H1 (cell line): ENCODE data around the gene LCN12. TPM values are rescaled to one million over a fixed set of nuclear protein-coding genes. Genes with fewer than 3 reads are reported as not detected.

Experiments used
- ATF3 ChIP-seq: IDR thresholded peaks from 2 replicates; pipeline ENCODE4 v1.6.1; 2011; ENCODE audit warnings: low read depth, mild to moderate bottlenecking, low read length; ENCODE audit not compliant: insufficient read depth
- CHD7 ChIP-seq: fragments of 300-600 bp; sonication (generic); IDR thresholded peaks from 2 replicates; pipeline ENCODE4 v1.7.1; 2012; ENCODE audit warnings: low read length, moderate library complexity, mild to moderate bottlenecking, inconsistent platforms; ENCODE audit not compliant: insufficient replicate concordance
- FOSL1 ChIP-seq: IDR thresholded peaks from 2 replicates; pipeline ENCODE4 v1.6.1; 2011; ENCODE audit warnings: mild to moderate bottlenecking, low read depth, low read length, moderate library complexity; ENCODE audit not compliant: insufficient read depth
- SP2 ChIP-seq: IDR thresholded peaks from 2 replicates; pipeline ENCODE4 v1.6.1; 2012; ENCODE audit warnings: mild to moderate bottlenecking, low read length, inconsistent platforms
- TBP ChIP-seq: IDR thresholded peaks from 2 replicates; pipeline ENCODE4 v1.6.1; 2011; ENCODE audit warnings: low read depth, low read length, improper control_type of control experiment
- polyA plus RNA-seq, 7 experiments: library from polyadenylated mRNA; depleted of rRNA in 3 of 7; stranded (reverse) in 5 of 7; unstranded in 2 of 7; fragments of >200 nt in 5 of 7; fragments of 200-250 nt in 2 of 7; gene quantifications; 1 replicate in 5 of 7; 2 replicates in 1 of 7; 4 replicates in 1 of 7; pipeline versions ENCODE4 v1.2.1 to v1.2.3, GENCODE V29; 2011 to 2013; ENCODE audit warnings: missing spikeins in 2 of 7, mixed read lengths in 2 of 7
- total RNA-seq: library from RNA; stranded (reverse); fragmentation: NEBNext Ultra II Directional; extraction: Animal tissue kit (Norgen Biotek cat#: 25700); gene quantifications from 2 replicates; pipeline ENCODE4 v1.2.1, GENCODE V29; 2021

Gene LCN12
- total and polyA plus RNA-seq, 2 of the 8 experiments (the other 6 are each of a cell fraction or from before 2014, with no cell fraction given) = 1.1 to 1.7 TPM

DNA sequence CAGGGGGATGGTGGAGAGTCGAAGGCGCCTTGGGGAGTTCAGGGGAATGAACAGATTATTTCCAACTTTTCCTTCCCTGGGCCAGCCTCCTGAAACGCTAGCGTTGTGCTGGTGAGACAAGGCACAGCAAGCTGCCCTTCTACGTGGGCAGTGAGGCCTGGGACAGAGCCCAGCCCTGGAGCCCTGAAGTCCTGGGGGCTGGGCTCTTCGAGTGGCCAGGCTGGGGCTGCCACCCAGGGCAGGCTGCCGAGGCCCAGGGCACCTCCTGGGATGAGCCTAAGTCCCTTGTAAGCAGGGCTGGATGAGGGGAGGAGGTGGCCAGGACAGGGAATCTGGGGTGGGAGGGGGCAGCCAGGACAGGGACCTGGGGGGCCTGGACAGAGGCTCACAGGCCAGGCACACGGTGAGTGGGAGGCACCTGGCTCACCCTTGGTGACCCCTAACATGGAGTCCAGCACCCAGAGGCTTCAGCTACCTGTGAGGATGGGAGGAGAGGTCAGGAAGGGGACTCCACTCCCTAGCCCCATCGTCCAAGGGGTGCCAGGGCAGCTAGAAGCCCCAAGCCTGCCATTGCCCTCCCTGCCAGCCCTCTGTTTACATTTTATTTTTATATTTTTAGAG lies 1.3 kb upstream of the LCN12 start (continued):
- TF ChIP-seq CHD7 (no peak), FOSL1 (no peak), ATF3 (no peak), TBP (no peak), SP2 (no peak)
